Pancreas (tissue), 10 donors: ENCODE results near the gene UNC13B. TPM values are rescaled to one million over a fixed set of nuclear protein-coding genes. Genes with fewer than 3 reads are reported as not detected.
"Not testable (repeated sequence)": the region's sequence is repeated elsewhere in the genome, so short reads cannot be mapped to it uniquely, and the experiment has no call there.

ENCODE experiments used
- ATAC-seq, 4 donors: fragments of 200-7000 bp; cut with Tn5 transposase; one replicate each; pipeline versions ENCODE4 v1.8.0 to v1.9.1; 2020; ENCODE audit warnings: mild to moderate bottlenecking in 4 of 4, moderate library complexity in 4 of 4
- DNase-seq, 6 donors: peaks; one replicate each; pipeline ENCODE4 v3.0.0-alpha.2; 2020
- FAIRE-seq: peaks from 2 replicates; lab custom pipeline; 2012; peaks lifted over from hg19 to GRCh38; lab: Jason Lieb, UNC
- H3K27ac ChIP-seq, 4 donors: fragments of 200-600 bp; sonication (generic); 1 replicate in 3 of 4; 2 replicates in 1 of 4; pipeline versions ENCODE4 v1.5.0 to v1.8.0; 2020
- H3K27me3 ChIP-seq, 4 donors: fragments of 200-600 bp; one replicate each; pipeline ENCODE4 v1.8.0; 2021
- H3K36me3 ChIP-seq, 3 donors: fragments of 200-600 bp; sonication (generic) in 1 of 3; one replicate each; pipeline versions ENCODE4 v1.5.0 to v1.8.0; 2020 to 2021
- H3K4me1 ChIP-seq, 3 donors: fragments of 200-600 bp; one replicate each; pipeline ENCODE4 v1.8.0; 2021
- H3K4me3 ChIP-seq, 4 donors: fragments of 200-600 bp; sonication (generic) in 2 of 4; one replicate each; pipeline versions ENCODE4 v1.5.0 to v1.8.0; 2020 to 2021
- H3K9me3 ChIP-seq, 4 donors: fragments of 200-600 bp; one replicate each; pipeline ENCODE4 v1.8.0; 2021
- WGBS, 2 donors: extraction: QIAGEN DNeasy Blood & Tissue Kit; methylation state at CpG; one replicate each; pipeline ENCODE4 v1.1.7; 2013; 5-methylcytosine and 5-hydroxymethylcytosine counted together
- intact Hi-C, 3 donors: fragments of 100-400 bp; cut with DNase I; formaldehyde crosslinking; loops; one replicate each; pipeline versions ENCODE4 v1.11.1 to v1.14.2; 2022
- polyA plus RNA-seq, 2 donors: library from polyadenylated mRNA; stranded (reverse); fragments of 200-250 nt; gene quantifications; one replicate each; pipeline ENCODE4 v1.2.3, GENCODE V29; 2013
- total RNA-seq, 6 donors: library from RNA; stranded (reverse); fragmentation: NEBNext Ultra II Directional in 4 of 6; extraction: Animal tissue kit (Norgen Biotek cat#: 25700) in 4 of 6; gene quantifications; one replicate each; pipeline versions ENCODE4 v1.2.1 to v1.2.4, GENCODE V29; 2021 to 2023
- TF ChIP-seq, protein P1 (sequence below), 4 donors: fragments of 200-600 bp; sonication (generic) in 3 of 4; IDR thresholded peaks; one replicate each; pipeline versions ENCODE4 v1.5.0 to v1.8.0; 2021; ENCODE audit warnings: antibody characterized with exemption in 4 of 4
- donor health status: healthy with polysubstance abuse.
- donor health status: DM: no; HTN: no; CAD: no; lungs with moderate emphysema.
- donor health status: DM: no; HTN: no; CAD: no.
- donor health status: control.
- donor health status: control.
- donor health status: Bipolar disorder and iron deficiency.
- donor health status: DM: yes; HTN: yes; CAD: no.
- donor health status: DM: no; HTN: no; CAD: no.
- donor health status: DM: no; HTN: no; CAD: no.
- donor health status: DM: yes; HTN: yes; CAD: no.

The UNC13B gene
- total and polyA plus RNA-seq, 8 donors, result 13.3 to 33.8 (median 26.1) TPM

DNA sequence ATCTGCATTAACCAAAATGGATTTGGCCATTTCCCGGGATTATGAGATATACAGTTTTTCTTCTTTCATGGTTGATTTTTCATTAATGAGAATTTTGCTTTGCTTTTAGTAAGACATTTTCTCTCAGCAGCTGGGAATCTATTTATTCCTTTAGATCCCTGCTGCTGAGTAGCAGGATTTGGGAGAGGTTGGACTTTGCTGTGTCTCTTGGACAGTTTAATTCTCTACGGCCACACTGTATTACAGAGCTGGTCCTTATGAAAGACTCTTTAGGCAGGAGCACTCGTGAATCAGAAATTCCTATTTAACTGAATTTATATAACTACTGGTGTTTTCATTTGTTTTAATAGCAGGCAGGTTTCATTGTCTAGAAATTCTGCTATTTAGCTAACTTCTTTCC is 1.6 kb downstream of the UNC13B start:
- peak overlapping the region in 2 of 4 donors; percentile 65 to 73 for H3K4me3 ChIP-seq
- intact Hi-C loops, result loop anchor here in 1 of 3 donors (10.0 kb wide), 1 partner anchor 71 kb away; no protein-coding TSS in a partner anchor

DNA sequence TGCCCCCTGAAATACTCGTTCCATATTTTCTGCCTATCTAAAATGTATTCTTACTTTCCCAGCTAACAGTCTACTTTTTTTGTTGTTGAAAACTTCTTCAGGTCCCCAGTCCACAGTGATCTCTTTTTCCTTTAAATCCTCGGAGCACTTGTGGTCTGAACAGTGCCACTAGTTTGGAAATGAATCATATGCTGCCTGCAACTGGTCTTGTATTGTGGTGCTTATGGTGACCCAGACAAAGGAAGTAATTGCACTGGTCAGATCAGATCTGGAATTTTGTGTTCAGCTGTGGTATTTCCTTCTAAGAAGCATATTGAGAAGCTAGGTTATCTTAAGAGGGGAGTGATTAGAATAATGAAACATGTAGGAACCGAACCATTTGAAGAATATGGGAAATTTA is 2.9 kb downstream of the UNC13B start:
- Histone ChIP-seq H3K36me3 (no peaks in the 10 kb centered on the region), H3K4me1 (peaks cover 0 to 14% (median 11%) of the 10 kb centered on the region in 3 donors), H3K27me3 (no peaks in the 10 kb centered on the region), H3K9me3 (no peaks in the 10 kb centered on the region), H3K27ac (no peak overlapping the region), H3K4me3 (no peak overlapping the region)
- FAIRE-seq (no peak), ATAC-seq (no peak), DNase-seq (no peak)
- WGBS, 2 donors, result 73% methylated on average over 3 of the region's 3 CpGs
- TF ChIP-seq, protein P1, sequence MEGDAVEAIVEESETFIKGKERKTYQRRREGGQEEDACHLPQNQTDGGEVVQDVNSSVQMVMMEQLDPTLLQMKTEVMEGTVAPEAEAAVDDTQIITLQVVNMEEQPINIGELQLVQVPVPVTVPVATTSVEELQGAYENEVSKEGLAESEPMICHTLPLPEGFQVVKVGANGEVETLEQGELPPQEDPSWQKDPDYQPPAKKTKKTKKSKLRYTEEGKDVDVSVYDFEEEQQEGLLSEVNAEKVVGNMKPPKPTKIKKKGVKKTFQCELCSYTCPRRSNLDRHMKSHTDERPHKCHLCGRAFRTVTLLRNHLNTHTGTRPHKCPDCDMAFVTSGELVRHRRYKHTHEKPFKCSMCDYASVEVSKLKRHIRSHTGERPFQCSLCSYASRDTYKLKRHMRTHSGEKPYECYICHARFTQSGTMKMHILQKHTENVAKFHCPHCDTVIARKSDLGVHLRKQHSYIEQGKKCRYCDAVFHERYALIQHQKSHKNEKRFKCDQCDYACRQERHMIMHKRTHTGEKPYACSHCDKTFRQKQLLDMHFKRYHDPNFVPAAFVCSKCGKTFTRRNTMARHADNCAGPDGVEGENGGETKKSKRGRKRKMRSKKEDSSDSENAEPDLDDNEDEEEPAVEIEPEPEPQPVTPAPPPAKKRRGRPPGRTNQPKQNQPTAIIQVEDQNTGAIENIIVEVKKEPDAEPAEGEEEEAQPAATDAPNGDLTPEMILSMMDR (IDR thresholded peaks at IDR 0.05), result no peak
- intact Hi-C loops, result loop anchor here in 1 of 3 donors (10.0 kb wide), 1 partner anchor 70 kb away; no protein-coding TSS in a partner anchor

More for the DNA sequence above, 1.6 kb downstream of the UNC13B start:
- Histone ChIP-seq H3K9me3 (no peaks in the 10 kb centered on the region), H3K27me3 (no peaks in the 10 kb centered on the region), H3K4me1 (peaks cover 0 to 14% (median 11%) of the 10 kb centered on the region in 3 donors), H3K27ac (peak overlapping the region in 2 of 4 donors; percentile 90 to 94), H3K36me3 (no peaks in the 10 kb centered on the region)
- DNase-seq (no peak), ATAC-seq (no peak), FAIRE-seq (no peak)
- 16 to 32% methylated on average over 3 of the region's 3 CpGs for WGBS, 2 donors
- TF ChIP-seq, protein P1 (IDR thresholded peaks at IDR 0.05), result no peak

DNA sequence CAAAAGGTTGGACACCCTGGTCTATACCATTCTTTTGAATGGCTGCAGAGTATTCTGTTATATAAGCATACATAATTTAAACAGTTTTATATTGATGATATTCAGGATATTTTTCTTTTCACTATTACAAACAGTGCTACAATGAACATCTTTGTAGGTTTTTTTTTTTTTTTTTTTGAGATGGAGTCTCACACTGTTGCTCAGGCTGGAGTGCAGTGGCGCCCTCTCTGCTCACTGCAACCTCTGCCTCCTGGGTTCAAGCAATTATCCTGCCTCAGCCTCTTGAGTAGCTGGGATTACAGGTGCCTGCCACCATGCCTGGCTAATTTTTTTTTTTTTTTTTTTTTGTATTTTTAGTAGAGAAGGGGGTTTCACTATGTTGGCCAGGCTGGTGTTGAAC is 5.6 kb downstream of the UNC13B start:
- H3K36me3 ChIP-seq, FAIRE-seq, DNase-seq, H3K27ac ChIP-seq, H3K4me3 ChIP-seq, H3K9me3 ChIP-seq, H3K27me3 ChIP-seq, ATAC-seq: not testable (repeated sequence)
- intact Hi-C loops, result loop anchor here in 1 of 3 donors (10.0 kb wide), 1 partner anchor 67 kb away; no protein-coding TSS in a partner anchor
- peaks cover 2 to 19% (median 13%) of the 10 kb centered on the region in 3 donors for H3K4me1 ChIP-seq
- WGBS, 2 donors, result 100% methylated on average over 1 of the region's 1 CpG

DNA sequence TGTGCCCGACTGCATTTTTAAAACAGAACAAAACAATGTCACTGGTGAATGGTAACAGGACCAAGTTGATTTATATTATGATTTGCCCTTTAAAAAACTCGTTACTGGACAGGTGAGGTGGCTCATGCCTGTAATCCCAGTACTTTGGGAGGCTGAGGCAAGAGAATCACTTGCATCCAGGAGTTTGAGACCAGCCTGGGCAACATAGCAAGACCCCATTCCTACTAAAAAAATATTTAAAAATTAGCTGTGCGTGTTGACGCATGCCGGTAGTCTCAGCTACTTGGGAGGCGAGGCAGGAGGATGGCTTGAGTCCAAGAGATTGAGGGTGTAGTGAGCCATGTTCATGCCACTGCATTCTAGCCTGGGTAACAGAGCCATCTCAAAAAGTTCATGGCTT is 7.2 kb downstream of the UNC13B start:
- FAIRE-seq (no peak), DNase-seq (no peak), ATAC-seq (no peak)
- Histone ChIP-seq H3K27ac (no peak overlapping the region), H3K27me3 (no peaks in the 10 kb centered on the region), H3K36me3 (no peaks in the 10 kb centered on the region), H3K9me3 (no peaks in the 10 kb centered on the region), H3K4me3 (no peak overlapping the region), H3K4me1 (peaks cover 5 to 19% (median 11%) of the 10 kb centered on the region in 3 donors)
- TF ChIP-seq, protein P1 (IDR thresholded peaks at IDR 0.05), result no peak
- 81 to 88% methylated on average over 6 of the region's 6 CpGs for WGBS, 2 donors
- intact Hi-C loops, result loop anchor here in 1 of 3 donors (10.0 kb wide), 1 partner anchor 66 kb away; no protein-coding TSS in a partner anchor

DNA sequence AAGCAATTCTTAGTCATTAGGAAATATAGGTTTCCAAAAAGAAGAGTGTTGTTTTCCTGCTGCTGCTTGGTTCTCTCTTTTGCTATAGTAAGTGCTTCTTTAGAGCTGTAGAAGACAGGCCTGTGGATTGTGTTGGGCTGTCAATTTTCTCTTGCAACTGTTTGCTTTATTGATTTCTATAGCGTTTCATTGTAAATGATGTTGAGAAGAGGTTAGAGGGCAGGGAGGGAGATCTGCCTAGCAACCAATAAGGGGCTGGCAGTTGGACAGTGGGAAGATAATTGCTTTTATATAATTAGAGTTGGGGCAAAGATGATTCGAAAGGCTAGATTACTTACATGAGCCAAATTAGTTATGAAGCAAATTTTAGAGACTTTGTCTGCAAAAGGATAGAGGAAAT is 11.1 kb downstream of the UNC13B start:
- DNase-seq (no peak), FAIRE-seq (no peak), ATAC-seq (peak in 2 of 4 donors; percentile 8 to 32)

More for the DNA sequence above, 11.1 kb downstream of the UNC13B start:
- Histone ChIP-seq H3K27ac (no peak overlapping the region), H3K27me3 (no peaks in the 10 kb centered on the region), H3K4me1 (peaks cover 5 to 21% (median 9%) of the 10 kb centered on the region in 3 donors), H3K9me3 (no peaks in the 10 kb centered on the region), H3K36me3 (no peaks in the 10 kb centered on the region), H3K4me3 (no peak overlapping the region)
- WGBS, 2 donors, result 37 to 38% methylated on average over 2 of the region's 2 CpGs
- TF ChIP-seq, protein P1 (IDR thresholded peaks at IDR 0.05), result no peak
- intact Hi-C loops, result no loop called here
